ENCODE measurements around the gene SYNGAP1.

GRCh38 chr6:33467091-33467490 lies 47.2 kb downstream of the SYNGAP1 start:
- TF ChIP-seq, protein P1, sequence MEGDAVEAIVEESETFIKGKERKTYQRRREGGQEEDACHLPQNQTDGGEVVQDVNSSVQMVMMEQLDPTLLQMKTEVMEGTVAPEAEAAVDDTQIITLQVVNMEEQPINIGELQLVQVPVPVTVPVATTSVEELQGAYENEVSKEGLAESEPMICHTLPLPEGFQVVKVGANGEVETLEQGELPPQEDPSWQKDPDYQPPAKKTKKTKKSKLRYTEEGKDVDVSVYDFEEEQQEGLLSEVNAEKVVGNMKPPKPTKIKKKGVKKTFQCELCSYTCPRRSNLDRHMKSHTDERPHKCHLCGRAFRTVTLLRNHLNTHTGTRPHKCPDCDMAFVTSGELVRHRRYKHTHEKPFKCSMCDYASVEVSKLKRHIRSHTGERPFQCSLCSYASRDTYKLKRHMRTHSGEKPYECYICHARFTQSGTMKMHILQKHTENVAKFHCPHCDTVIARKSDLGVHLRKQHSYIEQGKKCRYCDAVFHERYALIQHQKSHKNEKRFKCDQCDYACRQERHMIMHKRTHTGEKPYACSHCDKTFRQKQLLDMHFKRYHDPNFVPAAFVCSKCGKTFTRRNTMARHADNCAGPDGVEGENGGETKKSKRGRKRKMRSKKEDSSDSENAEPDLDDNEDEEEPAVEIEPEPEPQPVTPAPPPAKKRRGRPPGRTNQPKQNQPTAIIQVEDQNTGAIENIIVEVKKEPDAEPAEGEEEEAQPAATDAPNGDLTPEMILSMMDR (IDR thresholded peaks at IDR 0.05) = no peak
- no peak for TF ChIP-seq POLR2A (IDR thresholded peaks at IDR 0.05)
